ENCODE results near the gene HIF1A. TPM values are rescaled to one million over a fixed set of nuclear protein-coding genes. Genes with fewer than 3 reads are reported as not detected.
A peak's percentile ranks its signal among the peaks of the same experiment; 100 is the strongest.

The HIF1A gene
- total and polyA plus RNA-seq, 2 of the 13 experiments (the other 11 are each of a cell fraction or from before 2014, with no cell fraction given) = 41.0 to 126 TPM

- Histone ChIP-seq H3K9ac (ENCODE audit: insufficient read depth, low read depth, low read length) (no peak overlapping the region), H3K27ac (ENCODE audit: extremely low read length, insufficient read depth, low read length) (no peak overlapping the region), H3K4me2 (ENCODE audit: low read depth, low read length) (no peak overlapping the region; the same call in 1 of the 2 replicates), H3K27me3 (ENCODE audit: control insufficient read depth in 1 of 2, insufficient read depth in 2 of 2, low read length in 2 of 2) (no peaks in the 10 kb centered on the region), H3K9me3 (ENCODE audit: low read length) (no peaks in the 10 kb centered on the region), H3K36me3 (replicated peaks in 1 of 2; ENCODE audit: control insufficient read depth in 1 of 2, insufficient read depth in 2 of 2, low read length in 2 of 2) (no peaks in the 10 kb centered on the region), H4K20me1 (ENCODE audit: insufficient read depth, low read length) (peaks cover 78% of the 10 kb centered on the region), H2AFZ (ENCODE audit: low read length) (no peak overlapping the region), H3K79me2 (ENCODE audit: insufficient read depth, low read length) (peaks cover 85% of the 10 kb centered on the region), H3K4me3 (replicated peaks in 1 of 3; ENCODE audit: insufficient read depth in 1 of 3, low read depth in 2 of 3, low read length in 3 of 3) (no peak overlapping the region), H3K4me1 (ENCODE audit: insufficient read depth, low read length) (peaks cover 75% of the 10 kb centered on the region)
- DNase-seq (ENCODE audit: low spot score) = no peak
- CTCF ChIA-PET (ENCODE audit: low intra/inter-chr PET ratio, low total read pairs) = no interaction called here
- BruUV-seq (replicated peaks) = no TSS peak
- ATAC-seq = no peak
- intact Hi-C loops (cut with micrococcal nuclease; ENCODE audit: unreplicated experiment) = no loop called here
- no peak for FAIRE-seq
- TF ChIP-seq ZNF292 (CRISPR knock-in tag; IDR thresholded peaks at IDR 0.05; ENCODE audit: borderline replicate concordance, low read depth) (no peak), RBM22 (optimal IDR thresholded peaks at IDR 0.05; ENCODE audit: low read length) (peak; percentile 53)
- 68% methylated on average over 3 of the region's 3 CpGs for WGBS (ENCODE audit: low lambda C conversion rate)
- in situ Hi-C loops (cut with HindIII; ENCODE audit: extremely low pct_ligation_motif_present, low pct_unique_long_range_greater_than_20kb) = no loop called here
- POLR2A ChIA-PET = interaction anchor here (1.1 kb wide), 1 partner anchor 8 kb away, joined by 3 read pairs; the partner anchor contains the start of gene HIF1A
These were observed 8.2 kb downstream of the HIF1A start for GRCh38 chr14:61703342-61704129.

- in situ Hi-C loops (cut with HindIII; ENCODE audit: extremely low pct_ligation_motif_present, low pct_unique_long_range_greater_than_20kb) = no loop called here
- Histone ChIP-seq H3K4me3 (replicated peaks in 1 of 3; ENCODE audit: insufficient read depth in 1 of 3, low read depth in 2 of 3, low read length in 3 of 3) (no peak overlapping the region), H3K27me3 (ENCODE audit: control insufficient read depth in 1 of 2, insufficient read depth in 2 of 2, low read length in 2 of 2) (no peaks in the 10 kb centered on the region), H3K4me2 (ENCODE audit: low read depth, low read length) (no peak overlapping the region), H3K4me1 (ENCODE audit: insufficient read depth, low read length) (peaks cover 65% of the 10 kb centered on the region), H3K9ac (ENCODE audit: insufficient read depth, low read depth, low read length) (no peak overlapping the region), H4K20me1 (ENCODE audit: insufficient read depth, low read length) (peaks cover 70% of the 10 kb centered on the region), H3K36me3 (replicated peaks in 1 of 2; ENCODE audit: control insufficient read depth in 1 of 2, insufficient read depth in 2 of 2, low read length in 2 of 2) (no peaks in the 10 kb centered on the region), H3K27ac (ENCODE audit: extremely low read length, insufficient read depth, low read length) (no peak overlapping the region), H3K9me3 (ENCODE audit: low read length) (no peaks in the 10 kb centered on the region), H3K79me2 (ENCODE audit: insufficient read depth, low read length) (peaks cover 84% of the 10 kb centered on the region), H2AFZ (ENCODE audit: low read length) (no peak overlapping the region)
- BruUV-seq (replicated peaks) = no TSS peak
- FAIRE-seq (no peak), ATAC-seq (no peak), DNase-seq (ENCODE audit: low spot score) (no peak)
- CTCF ChIA-PET (ENCODE audit: low intra/inter-chr PET ratio, low total read pairs) = no interaction called here
- intact Hi-C loops (cut with micrococcal nuclease; ENCODE audit: unreplicated experiment) = no loop called here
- 92% methylated on average over 3 of the region's 3 CpGs for WGBS (ENCODE audit: low lambda C conversion rate)
- TF ChIP-seq ZNF761 (CRISPR knock-in tag; conservative IDR thresholded peaks at IDR 0.05) = no peak
- TF ChIP-seq ZNF619 (CRISPR knock-in tag; IDR thresholded peaks at IDR 0.05) = no peak
- TF ChIP-seq POLR2A (IDR thresholded peaks at IDR 0.05; ENCODE audit: insufficient read depth in 1 of 2, low read depth in 2 of 2, low read length in 2 of 2) = no peak
- TF ChIP-seq ZBTB33 (CRISPR knock-in tag; IDR thresholded peaks at IDR 0.05) = no peak
- TF ChIP-seq MIER2 (CRISPR knock-in tag; IDR thresholded peaks at IDR 0.05) = no peak
- TF ChIP-seq RAD21 (CRISPR knock-in tag; IDR thresholded peaks at IDR 0.05) = no peak
- TF ChIP-seq IKZF5 (CRISPR knock-in tag; IDR thresholded peaks at IDR 0.05) = no peak
- TF ChIP-seq ELK4 (CRISPR knock-in tag; IDR thresholded peaks at IDR 0.05; ENCODE audit: borderline replicate concordance) = no peak
- no peak for TF ChIP-seq SIX1 (CRISPR knock-in tag; IDR thresholded peaks at IDR 0.05; ENCODE audit: borderline replicate concordance)
- POLR2A ChIA-PET = interaction anchor here (1.1 kb wide), 1 partner anchor 9 kb away, joined by 3 read pairs; the partner anchor contains the start of gene HIF1A
These were observed 9.2 kb downstream of the HIF1A start for GRCh38 chr14:61704554-61704953.

All from HepG2 (cell line).